HS-5 (cell line): ENCODE data around the gene P2RY14.

Experiments
- DNase-seq: peaks from one replicate; pipeline ENCODE4 v3.0.0-alpha.2; 2012; ENCODE audit warnings: low read depth

P2RY14 gene

DNA sequence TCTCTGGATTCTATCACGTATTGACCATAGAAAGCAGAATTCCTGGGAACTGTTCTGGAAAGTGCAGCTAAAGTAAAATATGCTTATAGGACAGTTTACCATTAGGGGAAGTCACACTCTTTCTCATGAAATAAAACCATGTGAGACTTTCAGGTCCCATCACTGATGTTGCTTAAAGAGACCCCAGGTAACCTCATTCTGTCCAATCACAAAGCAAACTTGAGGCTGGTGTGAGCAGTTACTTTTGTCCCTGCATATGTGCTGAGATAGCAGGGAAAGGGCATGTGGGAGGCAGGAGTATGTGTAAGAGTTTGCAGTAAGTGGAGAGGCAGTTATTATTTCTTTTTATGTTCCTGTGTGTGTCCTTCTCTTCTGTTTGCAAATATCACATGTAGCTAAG is 22.2 kb upstream of the P2RY14 start:
- no peak for DNase-seq

DNA sequence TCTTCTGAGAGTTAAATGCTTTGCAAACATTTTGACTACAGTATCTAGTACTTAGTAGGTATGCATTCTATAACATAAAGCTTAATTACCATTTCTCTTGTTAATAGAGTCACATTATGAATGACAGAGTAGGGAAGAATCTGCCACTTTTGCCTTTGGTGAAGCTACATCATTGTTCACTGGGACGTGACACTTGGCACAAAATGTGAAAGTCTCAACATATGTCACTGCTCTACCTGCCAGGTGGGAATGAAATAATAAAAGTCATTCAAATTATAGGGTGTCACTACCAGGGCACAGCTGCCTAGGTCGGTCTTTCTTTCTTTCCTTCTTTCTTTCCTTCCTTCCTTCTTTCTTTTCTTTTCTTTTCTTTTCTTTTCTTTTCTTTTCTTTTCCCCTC is 20.7 kb upstream of the P2RY14 start:
- no peak for DNase-seq

DNA sequence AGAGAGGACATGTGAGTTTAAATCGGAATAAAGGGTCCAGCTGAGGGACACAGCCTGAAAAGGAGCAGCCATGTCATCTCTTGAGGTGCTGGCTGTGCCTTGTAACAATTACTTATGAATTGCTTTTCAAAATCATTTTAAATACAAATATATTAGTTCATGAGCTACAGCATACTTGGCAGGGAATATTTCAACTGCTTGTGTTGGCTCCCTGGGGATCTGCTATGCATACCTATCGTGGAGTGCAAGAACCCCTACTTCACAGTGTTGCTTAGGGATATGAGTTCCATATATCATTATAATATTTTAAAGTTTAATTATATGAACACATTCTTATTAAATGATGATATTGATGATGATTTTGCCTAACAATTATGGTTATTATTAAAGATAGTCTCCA is 19.1 kb upstream of the P2RY14 start:
- DNase-seq, result no peak

DNA sequence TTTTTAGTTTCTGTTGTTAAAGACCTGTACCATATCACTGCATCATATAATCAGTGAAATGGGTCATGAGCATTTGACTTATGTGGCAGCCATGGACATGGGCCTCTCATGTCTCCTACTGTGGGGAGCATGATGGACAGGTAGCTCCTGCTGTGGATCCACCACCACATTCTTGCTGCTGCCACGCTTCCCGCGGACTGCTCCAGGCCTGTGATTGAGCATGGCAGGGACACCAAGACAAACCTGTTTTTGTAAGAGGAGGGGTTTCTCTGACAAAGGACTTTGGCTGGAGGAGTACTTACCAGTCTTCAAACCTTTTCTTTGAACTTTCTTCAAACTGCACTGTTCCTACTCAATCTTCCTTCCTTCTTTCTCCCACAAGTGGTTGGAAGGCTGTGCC is 17.9 kb upstream of the P2RY14 start:
- no peak for DNase-seq

DNA sequence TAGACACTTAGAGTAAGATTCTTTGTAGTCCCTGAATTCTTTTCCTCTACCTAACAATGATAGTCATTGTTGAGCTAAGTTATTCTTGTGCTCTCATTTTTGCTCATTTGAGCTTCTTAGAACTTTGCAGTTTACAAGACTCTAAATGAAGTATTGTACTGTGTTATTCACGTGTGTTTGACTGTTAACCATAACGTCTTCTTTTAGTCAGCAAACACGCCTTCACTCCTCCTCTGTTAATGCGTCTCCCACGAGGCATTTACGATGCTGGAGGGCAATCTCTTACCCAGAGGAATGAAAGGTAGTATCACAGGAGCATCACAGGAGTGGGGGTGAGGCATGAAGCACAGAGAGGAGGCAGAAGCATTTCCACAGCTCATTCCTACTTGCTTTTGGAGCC is 14.8 kb upstream of the P2RY14 start:
- no peak for DNase-seq

DNA sequence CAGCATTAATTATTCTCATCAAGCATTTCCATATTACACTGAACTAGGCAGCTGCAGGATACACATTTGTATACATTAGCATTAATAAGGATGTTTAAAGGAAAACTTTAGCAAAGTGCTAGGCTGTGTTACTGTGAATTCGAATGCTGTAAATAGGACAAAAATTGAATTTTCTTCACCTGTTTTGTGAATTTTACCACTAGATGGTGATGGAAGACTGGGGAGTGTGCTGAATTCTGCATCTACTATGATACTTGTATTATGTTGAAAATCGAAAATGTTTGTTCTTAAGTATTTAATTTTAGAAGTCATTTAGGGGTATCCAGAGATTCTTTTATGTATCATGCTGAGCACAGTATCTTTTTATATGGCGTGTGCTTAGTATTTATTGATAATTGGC is 12.3 kb upstream of the P2RY14 start:
- DNase-seq, result no peak

DNA sequence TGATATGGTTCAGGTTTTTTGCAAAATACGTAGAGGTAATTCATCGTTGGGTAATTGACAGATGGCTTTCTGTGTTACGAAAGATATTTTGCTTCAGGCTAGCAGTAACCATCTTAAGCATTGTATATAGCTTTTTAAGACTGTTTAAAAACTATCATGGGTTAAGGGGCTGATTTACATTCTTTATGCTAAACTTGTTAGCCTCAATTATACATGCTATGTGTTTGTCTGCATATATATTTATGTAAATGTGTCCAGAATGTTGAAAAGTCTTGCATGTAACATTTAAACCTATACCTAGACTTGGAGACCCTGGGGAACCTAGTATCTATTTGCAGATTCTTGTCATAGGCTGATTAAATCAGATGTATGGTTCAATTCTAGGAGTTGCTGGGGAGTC is 11.1 kb upstream of the P2RY14 start:
- no peak for DNase-seq

DNA sequence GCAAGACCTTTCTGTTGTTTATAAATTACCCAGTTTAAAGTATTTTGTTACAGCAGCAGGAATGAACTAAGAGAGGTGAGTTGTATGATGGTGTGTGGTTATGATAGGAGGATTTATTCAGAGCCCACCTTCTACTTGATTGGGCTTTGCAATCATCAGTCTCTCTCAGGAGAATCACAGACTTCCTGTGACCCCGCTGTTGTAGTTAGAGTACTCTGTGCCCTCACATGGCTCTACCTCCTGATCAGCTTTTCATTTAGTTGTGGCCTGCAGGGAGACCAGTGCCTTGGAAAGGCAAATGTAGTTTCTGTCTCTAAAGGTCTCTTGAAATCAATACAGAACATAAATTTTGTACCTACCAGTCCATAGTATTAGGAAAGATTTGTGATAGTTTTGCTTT is 7.6 kb upstream of the P2RY14 start:
- no peak for DNase-seq

DNA sequence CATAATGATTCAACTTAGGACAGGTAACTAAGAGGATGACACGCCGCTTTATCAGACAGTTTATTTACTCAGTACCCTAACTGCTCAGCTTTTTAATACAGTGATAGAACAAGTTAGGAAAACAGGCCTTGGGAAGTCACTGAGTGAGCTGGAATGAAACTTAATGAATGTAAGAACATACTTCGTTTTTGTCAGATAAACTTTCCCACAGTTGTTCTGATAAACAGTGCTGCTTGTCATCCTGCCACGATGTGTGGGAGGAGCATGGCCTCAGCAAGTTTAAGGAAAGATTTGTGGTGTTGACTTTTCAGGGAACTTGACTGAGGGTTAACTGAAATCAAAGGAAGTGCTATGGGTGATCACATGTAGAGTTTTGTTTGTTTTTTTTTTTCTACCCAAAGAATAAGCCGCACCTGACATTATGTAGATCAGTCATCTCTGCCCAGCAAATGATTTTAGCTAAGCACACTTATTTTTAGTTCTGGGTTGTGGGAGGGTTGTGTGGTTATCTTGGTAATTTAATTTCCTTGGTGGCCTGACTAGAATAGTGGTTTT is 5.6 kb upstream of the P2RY14 start:
- DNase-seq, result no peak

DNA sequence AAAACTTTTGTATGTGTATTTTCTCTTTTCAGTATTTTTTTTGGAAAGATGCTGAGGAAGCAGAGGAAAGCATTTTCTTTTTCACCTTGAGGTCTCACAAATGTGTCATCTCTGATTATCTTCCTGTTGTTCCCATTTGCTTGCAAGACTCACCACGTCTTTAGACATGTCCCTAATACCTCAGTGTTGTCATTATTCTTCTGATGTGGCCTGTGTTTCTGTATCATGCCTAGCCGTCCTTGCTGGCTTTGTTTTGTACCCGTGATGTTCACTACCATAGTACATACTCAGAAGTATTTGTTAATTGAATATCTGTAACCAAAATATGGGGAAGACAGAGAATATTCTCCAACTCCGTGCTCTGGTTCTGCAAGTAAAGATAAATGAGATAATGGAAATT is 5.0 kb upstream of the P2RY14 start:
- DNase-seq, result no peak

DNA sequence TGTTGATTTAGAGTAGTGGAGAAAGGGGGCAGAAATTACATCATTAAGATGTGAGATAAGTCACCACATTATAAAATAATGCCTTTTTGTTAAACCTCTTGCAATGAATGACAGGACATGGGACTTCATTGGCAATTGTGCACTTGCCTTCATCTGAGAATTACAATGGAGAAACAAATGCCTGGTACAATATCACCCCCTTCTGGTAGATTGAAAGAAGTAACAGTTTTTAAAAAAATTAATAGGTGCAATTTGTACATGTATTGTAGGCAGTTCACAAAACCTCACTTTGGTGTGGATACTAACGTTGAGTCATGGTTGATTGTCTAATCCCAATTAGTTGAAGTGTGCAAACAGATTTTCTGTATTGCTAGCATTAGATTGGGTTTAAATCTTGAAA is 4.6 kb upstream of the P2RY14 start:
- DNase-seq, result peak; percentile 34

DNA sequence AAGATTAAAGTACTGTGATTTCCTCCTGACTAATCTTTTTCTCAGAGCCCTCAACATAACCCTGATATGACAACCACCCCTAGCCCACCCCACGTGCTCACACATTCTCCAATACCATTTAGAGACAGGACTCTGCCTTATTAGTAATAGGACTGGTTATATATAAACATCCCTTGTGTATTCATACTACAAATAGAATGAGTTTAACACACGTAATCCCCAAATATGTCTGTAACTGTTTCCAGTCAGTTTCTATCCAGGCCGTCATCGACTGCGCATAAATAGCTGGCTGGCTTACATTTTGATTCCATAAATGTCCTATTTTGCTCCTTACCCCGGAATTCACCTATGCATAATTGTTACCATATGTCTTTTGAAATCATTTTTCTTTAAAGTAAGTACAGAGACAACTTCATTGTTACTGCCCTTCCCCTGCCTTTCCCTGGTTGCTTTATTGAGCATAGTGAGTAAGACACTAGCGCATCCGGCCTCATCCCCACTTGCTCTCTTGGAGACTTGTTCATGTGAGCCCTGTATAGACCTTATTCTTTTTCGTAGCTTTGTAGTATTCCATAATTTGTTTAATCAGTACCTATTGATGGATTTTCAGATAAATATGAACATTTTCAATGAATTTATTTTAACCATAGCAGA is 3.5 kb upstream of the P2RY14 start:
- no peak for DNase-seq

DNA sequence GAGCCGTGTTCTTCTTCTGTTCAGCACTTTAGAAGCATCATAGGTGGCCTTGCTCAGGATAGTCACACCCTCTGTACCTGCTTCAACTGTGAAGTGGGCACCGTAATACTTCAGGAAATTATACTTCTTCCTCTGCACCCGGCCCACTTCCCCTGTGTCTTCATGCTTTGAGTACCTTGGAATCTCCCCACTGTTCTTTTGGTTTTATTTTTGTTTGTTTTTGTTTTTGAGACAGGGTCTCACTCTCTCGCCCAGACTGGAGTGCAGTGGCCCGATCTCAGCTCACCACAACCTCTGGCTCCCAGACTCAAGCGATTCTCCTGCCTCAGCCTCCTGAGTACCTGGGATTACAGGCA is 1.7 kb downstream of the P2RY14 start:
- DNase-seq, result no peak

DNA sequence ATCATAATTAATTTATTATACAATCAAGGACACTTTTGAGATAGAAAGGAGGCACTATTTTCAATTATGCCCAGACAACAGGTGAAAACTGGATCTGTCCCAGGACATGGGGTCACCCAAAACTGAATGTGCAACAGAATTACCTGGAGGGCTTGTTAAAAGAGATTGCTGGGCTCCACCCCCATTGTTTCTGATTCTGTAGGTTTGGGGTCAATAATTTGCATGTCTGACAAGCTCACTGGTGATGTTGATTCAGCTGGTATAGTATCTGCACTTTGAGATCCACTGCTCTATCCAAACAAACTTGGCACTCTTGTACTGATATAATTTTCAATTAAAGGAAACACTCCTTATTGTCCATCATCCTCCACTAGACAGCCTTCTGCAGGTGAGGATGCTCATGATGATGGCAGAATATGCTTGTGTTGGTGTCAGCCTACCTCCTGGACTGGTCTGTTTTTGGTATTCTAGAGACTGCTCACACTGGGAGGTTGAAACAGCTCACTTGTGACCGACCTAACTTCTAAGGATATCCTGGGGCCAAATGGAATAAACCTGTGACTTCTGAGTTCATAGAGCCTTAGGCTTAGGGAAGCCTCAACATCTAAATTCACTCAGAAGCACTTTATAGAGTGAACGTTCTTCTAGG is 2.2 kb downstream of the P2RY14 start:
- no peak for DNase-seq

DNA sequence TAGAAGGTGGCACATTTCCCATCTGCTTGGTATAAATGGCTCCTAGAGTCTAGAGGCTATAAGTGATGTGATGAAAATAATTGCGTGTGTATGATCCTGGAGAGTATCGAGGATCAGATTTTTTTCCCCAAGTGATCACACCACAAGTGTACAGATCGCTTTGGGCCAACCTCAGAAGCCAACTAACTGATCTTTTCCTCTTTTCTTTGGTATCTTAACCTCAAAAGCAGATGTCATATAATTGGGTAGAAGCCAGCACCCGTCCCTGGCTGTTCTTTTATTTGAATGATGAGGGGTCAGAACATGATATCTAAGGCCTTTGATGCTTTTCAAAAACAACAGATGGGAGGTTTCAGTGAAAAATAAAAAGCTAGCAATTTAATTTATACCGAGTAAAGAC is 3.3 kb downstream of the P2RY14 start:
- DNase-seq, result no peak

DNA sequence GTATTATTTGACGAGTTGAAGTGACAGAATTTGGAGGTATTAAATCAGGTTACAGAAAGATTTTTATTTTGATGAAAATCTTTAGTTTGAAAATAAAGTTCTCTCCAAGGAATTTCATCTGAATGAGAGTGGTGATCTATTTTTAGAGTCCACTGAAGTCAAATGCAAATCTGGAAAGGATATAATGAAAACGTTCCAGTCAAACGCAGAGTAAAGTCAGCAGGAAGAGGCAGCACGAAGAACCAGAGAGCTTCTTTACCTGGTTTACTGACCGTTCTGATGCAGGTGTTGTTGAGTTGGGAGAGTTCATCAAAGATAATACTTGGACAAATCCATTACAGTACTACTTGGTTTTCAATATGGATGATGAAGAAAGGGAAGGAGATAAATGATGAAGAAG is 8.7 kb downstream of the P2RY14 start:
- DNase-seq, result no peak

DNA sequence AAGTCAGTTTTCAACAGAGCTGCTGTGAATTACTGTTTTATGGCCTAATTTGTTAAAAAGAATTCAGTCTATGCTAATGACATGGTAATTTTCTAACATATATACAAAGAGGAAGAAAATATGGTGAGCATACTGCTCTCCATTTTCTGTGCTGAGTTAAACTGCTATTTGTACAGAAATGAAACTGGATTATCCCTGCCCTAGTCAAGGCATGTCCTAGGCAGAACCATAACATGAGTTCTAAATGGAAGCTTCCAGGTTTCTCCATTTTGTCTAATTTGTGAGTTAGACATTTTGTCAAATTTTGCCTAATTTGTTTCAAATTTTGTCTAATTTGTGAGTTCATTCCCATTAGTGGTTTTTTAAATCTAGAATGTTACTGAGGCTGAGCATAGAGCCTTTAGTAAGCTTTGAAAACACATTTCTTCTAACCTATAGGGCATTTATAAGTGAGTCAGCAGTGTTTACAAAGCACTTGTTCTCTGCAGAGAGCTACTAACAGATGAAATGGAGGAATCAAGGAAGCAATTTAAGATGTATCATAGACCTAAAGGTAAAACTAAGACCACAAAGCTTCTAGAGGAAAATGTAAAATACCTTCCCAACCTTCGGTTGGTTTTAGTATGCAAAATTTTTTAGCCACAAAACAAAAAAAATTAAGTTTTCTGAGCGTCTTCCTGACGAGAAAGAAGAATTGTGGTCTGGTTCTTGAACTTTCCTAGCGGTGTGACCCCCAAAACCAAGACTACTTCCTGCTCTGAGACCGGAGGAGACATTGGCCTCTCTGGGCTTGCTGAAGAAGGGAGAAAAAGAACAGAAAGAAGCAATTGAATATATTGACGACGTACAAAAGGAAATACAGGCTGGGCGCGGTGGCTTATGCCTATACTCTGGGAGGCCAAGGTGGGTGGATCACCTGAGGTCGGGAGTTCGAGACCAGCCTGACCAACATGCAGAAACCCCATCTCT is 9.8 kb downstream of the P2RY14 start:
- no peak for DNase-seq

DNA sequence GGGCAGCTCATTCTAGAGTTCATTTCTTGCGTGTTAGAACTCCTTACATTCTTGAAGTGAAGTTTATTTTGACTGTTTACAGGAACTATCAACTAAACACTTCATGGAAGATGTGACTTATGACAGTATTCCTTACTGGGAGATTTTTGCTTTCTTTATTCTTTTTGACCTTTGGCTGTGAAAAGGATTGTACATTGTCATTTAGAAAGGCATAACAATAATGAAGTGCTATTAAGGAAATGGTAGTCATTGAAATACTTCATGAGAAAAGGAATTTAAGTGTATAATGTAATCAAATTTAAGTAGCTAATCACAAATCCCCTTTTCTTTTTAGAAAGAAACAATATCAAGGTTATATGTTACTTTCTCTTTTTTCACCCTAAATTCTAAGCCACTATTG is 11.3 kb downstream of the P2RY14 start:
- DNase-seq, result no peak

DNA sequence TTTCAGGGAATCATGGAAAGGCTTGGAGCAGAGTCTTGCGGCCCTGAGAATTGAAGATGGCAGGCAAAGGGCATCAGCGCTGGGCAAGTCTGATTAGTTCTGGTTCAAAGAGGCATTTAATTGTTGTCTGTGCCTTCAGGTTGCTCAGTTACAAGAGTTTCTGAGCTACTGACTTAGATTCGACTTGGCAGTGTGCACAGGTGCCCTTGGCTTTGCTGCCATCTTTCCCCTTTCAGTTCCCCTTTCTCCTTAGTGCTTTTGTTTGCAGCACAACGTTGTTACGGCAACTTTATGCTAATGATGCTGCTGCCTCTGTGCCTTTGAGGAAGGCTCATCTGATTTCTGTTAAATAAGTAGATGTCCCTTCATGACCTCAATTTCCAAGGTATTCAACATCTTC is 12.5 kb downstream of the P2RY14 start:
- no peak for DNase-seq

DNA sequence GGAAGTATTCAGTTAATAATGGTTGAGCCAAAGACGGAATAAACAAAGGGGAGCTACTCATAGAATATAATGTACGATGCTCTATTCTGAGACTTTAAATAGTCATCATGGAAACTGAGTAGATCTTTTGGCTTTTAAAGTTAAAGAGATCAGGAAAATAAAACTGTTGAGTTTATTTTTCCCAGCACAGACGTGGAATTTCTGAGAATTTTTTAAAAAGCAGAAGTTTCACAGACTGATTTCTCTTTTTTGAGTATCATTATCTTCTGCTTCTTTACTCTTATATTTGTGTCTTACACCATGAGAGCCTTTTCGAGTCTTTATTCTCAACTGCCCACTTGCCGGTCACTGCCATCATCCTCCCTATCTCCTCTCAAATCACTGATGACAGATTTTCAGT is 13.2 kb downstream of the P2RY14 start:
- DNase-seq, result no peak

DNA sequence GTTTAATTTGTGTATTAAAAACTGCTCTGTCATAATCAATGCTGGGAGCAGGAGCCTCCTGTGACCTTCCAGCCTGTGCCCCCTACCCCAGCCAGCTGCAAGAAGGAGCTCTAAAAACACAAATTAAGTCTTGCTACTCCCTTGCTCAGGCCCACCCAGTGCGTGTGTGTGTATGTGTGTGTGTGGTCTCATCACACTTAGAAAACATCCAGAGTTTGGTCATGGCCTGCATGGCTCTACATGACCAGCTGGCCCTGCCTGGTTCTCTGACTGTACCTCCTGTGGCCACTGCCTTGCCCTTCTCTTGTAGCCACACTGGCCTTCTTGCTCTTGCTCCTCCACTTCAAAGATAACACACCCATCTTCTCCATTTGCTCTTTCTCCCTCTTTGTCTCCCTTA is 13.7 kb downstream of the P2RY14 start:
- DNase-seq, result no peak

DNA sequence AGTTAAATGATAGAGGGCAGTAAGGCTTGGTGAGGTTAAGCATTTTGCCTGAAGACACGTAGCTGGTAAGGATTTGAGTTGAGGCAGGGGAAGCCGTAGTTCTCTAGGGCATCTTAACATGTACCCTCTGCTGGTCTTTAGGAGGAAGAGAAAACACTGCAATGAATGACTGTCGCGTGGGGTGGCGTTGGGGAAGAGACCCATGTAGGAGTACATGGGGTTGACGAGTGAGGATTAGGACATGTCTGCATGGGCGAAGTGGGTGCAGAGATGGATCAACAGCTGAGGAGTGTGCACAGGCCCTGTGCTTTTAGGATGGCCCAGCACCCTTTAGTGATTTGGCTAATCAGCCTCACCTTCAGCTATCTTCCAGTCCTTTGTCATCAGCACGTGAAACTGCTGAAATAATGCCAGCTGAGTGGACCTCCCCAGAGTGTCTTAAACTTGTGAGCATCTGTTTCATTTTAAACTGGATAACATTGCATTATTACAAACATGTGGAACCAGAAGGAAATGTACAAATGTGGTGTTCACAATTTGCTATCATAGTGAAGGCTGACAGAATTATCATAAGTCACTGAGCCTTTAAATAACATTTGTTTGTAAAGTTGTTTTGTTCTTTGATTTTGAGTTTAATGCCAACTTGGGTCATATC is 15.3 kb downstream of the P2RY14 start:
- peak; percentile 16 for DNase-seq
